Activated CD4-positive, alpha-beta T cell treated with anti-CD3 and anti-CD28 coated beads for 24 hours (primary cell): ENCODE results near the gene TGM5.

Experiments
- DNase-seq, 2 donors: peaks; one replicate each; pipeline ENCODE4 v3.0.0-alpha.2; 2020; ENCODE audit warnings: low read depth in 2 of 2

The TGM5 gene

DNA sequence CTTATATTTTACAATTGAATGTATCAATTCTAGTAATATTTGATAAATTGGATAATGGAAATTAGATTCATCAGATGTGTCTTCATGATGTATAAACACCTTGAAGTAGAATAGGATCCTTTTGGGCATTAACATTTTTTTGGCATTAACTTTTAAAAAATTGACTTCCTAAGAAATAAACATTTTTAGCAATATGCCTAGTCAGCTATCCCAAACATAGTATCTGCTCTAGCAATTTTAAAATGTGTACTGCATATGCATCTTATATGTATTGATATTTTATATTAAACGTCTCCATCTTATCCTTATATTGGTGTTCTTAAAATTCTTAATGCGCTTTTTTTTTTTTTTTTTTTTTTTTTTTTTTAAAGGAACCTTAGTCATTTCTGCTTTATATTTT lies 73.0 kb downstream of the TGM5 start:
- no peak for DNase-seq

GRCh38 chr15:43190178-43190577 lies 76.5 kb downstream of the TGM5 start:
- no peak for DNase-seq

DNA sequence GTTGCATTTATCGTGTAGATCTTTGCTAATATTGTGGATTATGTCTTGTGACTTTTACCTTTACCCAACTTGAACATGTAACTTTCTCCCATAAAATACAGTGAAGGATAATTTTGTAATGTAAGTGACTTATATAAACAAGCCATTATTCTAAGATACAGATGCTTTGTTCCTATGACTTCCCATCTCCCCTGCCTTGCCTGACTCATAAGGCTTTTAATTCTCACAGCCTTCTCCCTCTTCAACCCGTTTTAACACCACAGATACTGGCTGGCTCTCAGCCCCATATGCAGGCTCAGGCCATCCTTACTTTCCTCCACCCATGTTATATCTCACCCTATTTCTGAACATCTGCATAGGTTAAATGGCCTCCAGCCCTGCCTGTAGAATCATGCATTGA lies 77.4 kb downstream of the TGM5 start:
- DNase-seq: no peak

- no peak for DNase-seq
These were observed 79.1 kb downstream of the TGM5 start for GRCh38 chr15:43187544-43188155.

DNA sequence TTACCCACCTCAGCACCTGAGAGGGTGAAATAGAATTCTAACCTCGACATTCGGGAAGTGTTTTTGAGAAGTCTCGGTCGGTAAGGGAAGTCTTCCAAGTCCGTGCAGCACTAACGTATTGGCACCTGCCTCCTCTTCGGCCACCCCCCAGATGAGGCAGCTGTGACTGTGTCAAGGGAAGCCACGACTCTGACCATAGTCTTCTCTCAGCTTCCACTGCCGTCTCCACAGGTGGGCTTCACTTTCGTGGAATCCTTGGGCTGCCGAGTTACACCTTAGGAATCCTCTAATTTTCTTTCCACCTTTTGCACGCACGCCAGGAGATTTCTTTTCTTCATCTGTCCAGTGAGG lies 80.8 kb downstream of the TGM5 start:
- no peak for DNase-seq

- peak; percentile 73 to 89 for DNase-seq
These were observed 81.3 kb downstream of the TGM5 start, which contains the start of gene CCNDBP1 for GRCh38 chr15:43185157-43186002. TSS of gene CCNDBP1 (plus strand) at chr15:43185403. CDS start at chr15:43185499, 96 bp downstream.

DNA sequence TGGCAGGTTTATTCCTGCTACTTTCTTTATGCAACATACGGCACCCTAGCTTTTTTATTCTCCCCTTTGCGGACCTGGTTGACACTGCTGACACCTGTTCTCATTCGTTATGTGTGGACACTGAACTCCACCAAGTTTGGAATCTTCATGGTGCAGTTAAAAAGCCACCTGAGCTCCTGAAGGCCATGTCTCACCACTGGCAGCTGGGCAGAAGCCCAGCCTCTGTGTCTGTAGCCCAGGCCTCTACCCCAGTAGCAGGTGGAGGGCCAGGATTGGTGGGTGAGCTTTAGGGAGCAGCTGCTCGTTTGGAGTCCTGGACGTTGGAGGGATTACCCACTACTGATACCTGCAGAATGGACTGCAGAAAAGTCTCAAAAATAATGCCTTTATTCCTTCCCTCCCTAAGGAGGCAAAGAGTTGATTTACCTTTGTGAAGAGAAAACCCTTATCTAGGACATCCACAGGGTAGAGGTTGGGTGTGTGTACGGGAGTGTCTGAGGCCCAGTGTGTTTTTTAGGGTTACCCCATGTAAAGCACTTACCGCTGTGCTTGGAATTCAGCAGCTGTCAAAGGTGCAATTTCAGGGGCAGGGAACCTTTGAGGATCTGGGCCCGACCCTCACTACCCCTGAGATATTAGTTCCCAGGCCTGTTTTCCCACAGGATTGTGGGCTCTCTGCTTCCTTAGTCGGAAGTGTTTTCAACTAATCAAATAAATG lies 82.2 kb downstream of the TGM5 start:
- no peak for DNase-seq

DNA sequence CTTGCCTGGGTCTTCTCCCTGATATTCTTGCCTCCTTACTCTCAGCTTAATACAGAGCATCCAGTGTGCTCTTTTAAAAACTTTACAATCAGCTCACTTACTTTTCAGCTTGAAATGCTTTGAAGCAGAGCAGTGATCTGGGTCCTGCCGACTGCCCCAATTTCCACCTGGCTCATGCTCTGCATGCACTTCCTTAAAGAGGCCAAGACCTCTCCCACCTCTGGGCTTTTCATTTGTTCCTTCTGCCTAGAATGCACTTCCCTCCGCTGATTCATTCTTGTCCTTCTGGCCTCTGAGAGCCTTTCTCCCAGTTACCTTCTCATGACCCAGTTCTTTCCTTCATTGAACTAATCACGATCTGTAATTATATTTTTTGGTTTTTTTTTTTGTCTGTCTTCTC lies 83.5 kb downstream of the TGM5 start:
- no peak for DNase-seq
